Activated T-helper 1 cell treated with anti-CD3 and anti-CD28 coated beads, Interleukin-12 subunit alpha, Interleukin-12 subunit beta, Interleukin-2, Interleukin-4 antibody, amounts not matched to agents 30 ng/mL and 10 ng/mL and 1 ng/mL, durations not matched to agents 14 hours and 24 hours and 36 hours (primary cell): ENCODE measurements around the gene TOX2. TPM values are rescaled to one million over a fixed set of nuclear protein-coding genes. Genes with fewer than 3 reads are reported as not detected.

Experiments used
- DNase-seq: peaks from one replicate; pipeline ENCODE4 v3.0.0; 2021; ENCODE audit warnings: low spot score
- H3K27ac Mint-ChIP-seq: one replicate; pipeline ENCODE4 v1.8.0; 2021; ENCODE audit warnings: mild to moderate bottlenecking, mixed read lengths
- H3K27me3 Mint-ChIP-seq: one replicate; pipeline ENCODE4 v1.8.0; 2022; ENCODE audit warnings: mild to moderate bottlenecking, moderate library complexity, mixed read lengths; ENCODE audit not compliant: insufficient read depth
- H3K36me3 Mint-ChIP-seq: one replicate; pipeline ENCODE4 v1.8.0; 2021; ENCODE audit warnings: low read depth, mixed read lengths
- H3K4me1 Mint-ChIP-seq: one replicate; pipeline ENCODE4 v1.8.0; 2021; ENCODE audit warnings: low read depth, mixed read lengths
- H3K4me3 Mint-ChIP-seq: one replicate; pipeline ENCODE4 v1.8.0; 2021; ENCODE audit warnings: mild to moderate bottlenecking, moderate library complexity, mixed read lengths
- H3K9me3 Mint-ChIP-seq: one replicate; pipeline ENCODE4 v1.8.0; 2021; ENCODE audit warnings: mixed read lengths
- intact Hi-C: fragments of 100-400 bp; cut with micrococcal nuclease; formaldehyde crosslinking; loops from one replicate; pipeline ENCODE4 v1.15.1; 2024
- total RNA-seq: library from RNA; stranded (reverse); gene quantifications from 2 replicates; pipeline ENCODE4 v1.2.3, GENCODE V29; 2022

TOX2 gene
- total RNA-seq, 1 donor from 2014 or later, result 4.0 TPM

DNA sequence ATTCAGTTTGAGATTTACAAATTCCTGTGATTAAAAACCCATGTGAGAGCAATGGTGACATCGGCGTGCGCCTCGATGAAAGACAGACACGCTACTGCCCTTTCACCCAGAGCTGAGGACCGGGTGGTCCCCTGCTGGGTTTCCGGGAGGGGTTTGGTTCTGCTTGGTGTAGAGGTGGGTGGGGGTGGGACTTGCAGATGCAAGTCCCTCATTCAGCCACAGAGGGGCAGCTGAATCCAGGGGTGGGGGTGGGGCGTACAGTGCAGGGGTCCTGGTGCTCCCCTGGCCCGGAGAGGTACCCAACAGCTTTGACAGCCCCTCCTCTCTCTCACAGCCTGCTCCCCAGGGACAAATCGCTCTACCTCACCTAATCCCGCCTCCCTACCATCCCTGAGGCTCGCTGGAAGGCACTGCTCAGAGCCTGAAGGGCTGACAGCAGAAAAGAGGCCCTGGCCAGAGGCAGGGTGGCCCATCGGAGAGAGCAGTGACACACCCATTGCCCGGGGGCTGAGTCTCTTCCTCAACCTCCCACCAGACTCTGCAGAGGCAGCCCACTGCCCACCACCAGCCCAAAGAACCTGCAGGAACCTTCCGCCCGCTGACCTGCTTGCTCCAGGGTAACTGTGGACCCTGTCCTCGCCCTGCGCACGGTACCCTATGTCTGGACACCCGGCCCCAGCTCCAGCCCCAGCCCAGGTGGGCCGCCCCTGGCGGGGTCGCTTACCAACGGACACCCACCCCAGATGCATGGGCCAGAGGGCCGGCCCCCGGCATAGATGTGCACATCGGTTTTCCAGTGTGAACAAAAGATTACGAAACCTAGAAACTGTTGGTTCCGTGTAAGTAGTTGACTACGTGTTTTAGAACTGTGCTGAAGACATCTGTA, 153.9 kb downstream of the TOX2 start:
- Mint-ChIP-seq H3K27me3 (peaks cover 6% of the 10 kb centered on the region), H3K9me3 (no peaks in the 10 kb centered on the region), H3K27ac (peak overlapping the region; percentile 87), H3K36me3 (peaks cover 1% of the 10 kb centered on the region), H3K4me3 (peak overlapping the region; percentile 52), H3K4me1 (peaks cover 60% of the 10 kb centered on the region)
- DNase-seq, result no peak
- intact Hi-C loops, result loop anchor here (1.0 to 5.0 kb wide), 4 partner anchors 12 to 317 kb away; no protein-coding TSS in a partner anchor

DNA sequence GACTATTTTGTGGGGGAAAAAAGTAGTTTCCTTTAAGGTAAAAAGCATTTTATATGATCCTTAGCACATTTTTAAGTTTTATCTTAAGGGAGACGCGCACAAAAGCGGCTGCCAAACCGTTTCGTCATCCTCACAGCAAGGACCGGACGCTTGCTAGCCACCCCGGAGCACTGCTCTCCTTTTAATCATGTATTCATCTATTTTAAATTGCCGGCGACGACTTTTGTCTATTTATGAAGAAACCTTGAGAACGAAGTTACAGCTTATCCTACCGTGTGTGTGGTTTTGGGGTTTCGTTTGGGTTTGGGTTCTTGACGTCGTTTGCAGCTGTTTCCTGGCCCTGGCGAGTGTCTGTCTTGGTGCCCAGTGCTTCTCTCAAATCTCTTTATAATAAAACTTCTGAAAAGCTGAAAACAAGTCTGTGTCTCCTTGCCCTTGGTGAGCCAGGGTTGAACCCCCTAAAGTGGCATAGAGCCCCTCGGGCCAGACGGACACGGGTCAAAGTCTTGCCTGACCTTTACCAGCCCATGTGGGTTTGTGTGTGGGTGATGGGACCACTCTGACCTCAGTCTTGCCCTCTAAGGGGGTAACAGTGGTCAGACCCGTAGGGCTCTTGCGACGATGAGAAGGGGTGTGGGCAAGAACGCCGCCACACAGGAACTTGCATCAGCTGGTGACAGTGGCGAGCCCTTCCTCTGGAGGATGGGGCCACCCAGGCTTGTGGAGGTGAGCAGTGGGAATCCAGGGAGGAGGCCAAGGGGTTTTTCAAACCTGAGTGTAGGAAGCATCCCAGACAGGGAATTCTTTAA, 154.8 kb downstream of the TOX2 start:
- H3K27me3 Mint-ChIP-seq, result peaks cover 4% of the 10 kb centered on the region
- H3K36me3 Mint-ChIP-seq, result peaks cover 1% of the 10 kb centered on the region
- intact Hi-C loops, result loop anchor here (1.0 to 5.0 kb wide), 7 partner anchors 11 to 318 kb away; no protein-coding TSS in a partner anchor
- peak overlapping the region; percentile 87 for H3K27ac Mint-ChIP-seq
- peaks cover 69% of the 10 kb centered on the region for H3K4me1 Mint-ChIP-seq
- no peaks in the 10 kb centered on the region for H3K9me3 Mint-ChIP-seq
- peak; percentile 65 for DNase-seq
- H3K4me3 Mint-ChIP-seq, result peak overlapping the region; percentile 52

DNA sequence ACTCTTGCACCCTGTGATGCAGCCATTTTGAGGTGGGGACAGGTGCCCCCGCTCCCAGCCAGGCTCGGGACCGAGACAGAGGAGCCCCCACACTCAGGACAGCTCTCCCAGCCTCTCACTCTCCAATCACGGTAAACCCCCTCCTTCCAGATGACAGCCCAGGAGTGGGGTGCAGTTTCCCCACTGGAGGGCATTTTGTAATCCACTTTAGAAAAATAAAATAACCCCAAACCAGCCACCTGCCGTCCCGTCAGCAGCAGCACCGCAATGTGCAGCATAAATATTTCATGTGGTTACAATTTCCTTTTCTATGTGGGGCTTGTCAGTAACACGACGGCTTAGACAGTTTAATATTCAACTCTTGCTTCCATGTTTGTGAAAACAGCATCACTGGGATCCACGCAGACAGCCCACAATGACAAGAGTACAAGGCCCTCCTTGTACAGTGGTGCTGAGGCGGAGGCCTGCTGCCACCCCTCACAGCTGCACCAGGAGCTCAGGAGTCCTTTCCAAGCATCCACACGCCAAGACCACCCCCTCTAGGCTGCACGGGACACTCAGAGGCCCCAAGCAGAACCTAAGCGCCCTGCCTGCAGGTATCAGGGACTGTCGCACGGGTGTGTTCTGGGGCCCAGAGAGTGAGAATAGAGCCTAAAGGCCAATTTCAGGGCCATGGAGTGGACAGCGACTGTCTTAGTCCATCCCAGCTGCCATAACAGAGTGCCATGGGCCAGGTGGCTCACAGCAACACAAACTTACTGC, 155.7 kb downstream of the TOX2 start:
- Mint-ChIP-seq H3K27me3 (peaks cover 7% of the 10 kb centered on the region), H3K27ac (peak overlapping the region; percentile 87), H3K9me3 (no peaks in the 10 kb centered on the region), H3K4me1 (peaks cover 78% of the 10 kb centered on the region), H3K4me3 (peak overlapping the region; percentile 52), H3K36me3 (peaks cover 1% of the 10 kb centered on the region)
- peak; percentile 43 for DNase-seq
- intact Hi-C loops, result loop anchor here (1.0 to 2.0 kb wide), 3 partner anchors 14 to 154 kb away; no protein-coding TSS in a partner anchor

DNA sequence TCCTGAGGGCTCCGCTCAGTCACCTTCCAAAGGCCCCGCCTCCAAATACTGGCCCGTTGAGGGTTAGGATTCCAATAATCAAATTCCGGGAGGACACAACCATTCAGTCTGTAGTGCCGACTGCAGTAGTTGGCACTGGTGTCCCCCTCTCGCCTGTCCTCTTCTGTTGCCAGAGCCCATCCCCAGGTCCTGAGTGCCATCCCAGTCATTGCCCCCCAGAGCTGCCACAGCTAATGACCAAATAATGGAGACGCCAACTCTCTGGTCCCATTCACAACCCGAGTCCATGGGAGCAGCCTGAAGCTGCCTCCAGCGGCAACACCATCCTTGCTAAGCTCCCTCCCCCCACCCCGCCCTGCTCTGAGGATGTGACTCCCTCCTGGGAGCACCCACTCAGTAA, 156.4 kb downstream of the TOX2 start:
- intact Hi-C loops, result loop anchor here (2.0 kb wide), 2 partner anchors 52 to 154 kb away; no protein-coding TSS in a partner anchor
- Mint-ChIP-seq H3K27me3 (peaks cover 7% of the 10 kb centered on the region), H3K4me3 (no peak overlapping the region), H3K9me3 (no peaks in the 10 kb centered on the region), H3K27ac (no peak overlapping the region), H3K4me1 (peaks cover 84% of the 10 kb centered on the region), H3K36me3 (peaks cover 3% of the 10 kb centered on the region)
- DNase-seq, result no peak

DNA sequence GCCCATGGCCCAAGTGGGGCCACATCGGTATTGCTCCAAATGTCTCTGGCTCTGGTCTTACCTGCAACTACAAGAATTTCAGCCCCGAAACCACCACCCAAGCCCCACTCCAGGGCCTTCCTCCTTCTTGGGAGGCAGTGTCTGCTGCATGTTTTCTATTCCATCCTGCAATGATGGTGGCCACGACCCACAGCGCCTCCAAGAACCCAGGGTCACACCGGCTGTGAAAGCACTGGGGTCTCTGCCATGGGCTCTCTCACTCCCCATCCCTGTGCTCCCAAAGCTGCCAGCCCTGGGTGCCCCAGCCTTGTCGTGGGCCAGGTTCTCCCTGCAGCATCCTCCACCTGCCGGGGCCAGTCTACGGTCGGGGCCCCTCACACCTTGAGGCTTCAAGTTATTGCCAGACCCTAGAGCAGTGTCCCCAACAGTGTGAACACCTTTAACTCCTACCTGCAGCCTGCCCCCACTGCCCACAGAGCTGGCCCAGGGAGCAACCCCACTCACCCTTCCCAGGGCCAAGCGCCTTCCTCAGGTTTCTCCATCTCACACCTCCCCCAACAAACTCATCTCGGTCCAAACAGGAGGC, 157.0 kb downstream of the TOX2 start:
- no peak for DNase-seq
- Mint-ChIP-seq H3K27ac (no peak overlapping the region), H3K36me3 (peaks cover 3% of the 10 kb centered on the region), H3K4me3 (no peak overlapping the region), H3K4me1 (peaks cover 84% of the 10 kb centered on the region), H3K9me3 (no peaks in the 10 kb centered on the region), H3K27me3 (peaks cover 5% of the 10 kb centered on the region)
- intact Hi-C loops, result loop anchor here (2.0 kb wide), 2 partner anchors 53 to 155 kb away; no protein-coding TSS in a partner anchor

DNA sequence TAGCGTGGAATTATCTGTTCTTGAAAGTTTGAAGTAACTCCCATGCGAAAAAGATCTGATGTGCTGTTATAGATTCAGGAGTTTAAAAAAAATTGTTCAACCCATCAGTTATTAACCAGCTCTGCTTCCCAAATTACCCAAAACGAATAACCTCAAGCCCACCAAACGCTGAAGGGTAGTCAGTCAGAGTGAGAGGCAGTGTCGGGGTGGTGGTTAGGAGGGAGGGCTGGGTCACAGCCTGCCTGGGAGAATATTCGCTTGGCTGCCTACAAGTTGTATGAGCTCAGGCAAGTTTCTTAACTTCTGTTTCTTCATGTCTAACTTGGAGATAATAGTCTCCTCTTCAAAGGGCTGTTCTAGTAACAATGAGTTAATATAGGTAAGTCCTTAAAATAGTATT, 157.7 kb downstream of the TOX2 start:
- Mint-ChIP-seq H3K27ac (no peak overlapping the region), H3K36me3 (peaks cover 3% of the 10 kb centered on the region), H3K4me1 (peaks cover 82% of the 10 kb centered on the region), H3K27me3 (peaks cover 3% of the 10 kb centered on the region), H3K4me3 (no peak overlapping the region), H3K9me3 (no peaks in the 10 kb centered on the region)
- no peak for DNase-seq
- intact Hi-C loops, result no loop called here

DNA sequence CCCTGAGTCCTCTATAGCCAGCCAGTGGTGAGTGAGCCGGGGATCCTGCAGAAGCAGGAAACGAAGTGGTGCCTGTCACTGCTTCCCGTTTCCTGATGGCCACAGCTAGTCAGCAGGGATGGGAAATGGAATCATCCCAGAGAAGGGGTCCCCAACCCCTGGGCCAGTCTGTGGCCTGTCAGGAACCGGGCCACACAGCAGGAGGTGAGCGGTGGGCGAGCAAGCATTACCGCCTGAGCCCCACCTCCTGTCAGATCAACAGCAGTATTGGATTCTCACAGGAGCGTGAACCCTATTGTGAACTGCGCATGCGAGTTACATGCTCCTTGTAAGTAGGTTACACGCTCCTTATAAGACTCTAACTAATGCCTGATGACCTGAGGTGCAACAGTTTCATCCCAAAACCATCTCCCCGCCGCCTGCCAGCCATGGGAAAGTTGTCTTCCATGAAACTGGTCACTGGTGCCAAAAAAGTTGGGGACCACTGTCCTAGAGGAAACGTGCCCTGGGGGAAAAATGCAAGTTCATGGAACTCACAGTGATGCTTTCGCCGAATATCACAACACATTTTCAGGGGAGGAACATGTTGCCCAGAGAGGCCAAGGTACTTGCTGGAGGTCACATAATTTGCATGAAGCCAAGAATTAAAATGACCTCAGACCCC, 158.5 kb downstream of the TOX2 start:
- no peak overlapping the region for H3K4me3 Mint-ChIP-seq
- H3K27ac Mint-ChIP-seq, result no peak overlapping the region
- H3K36me3 Mint-ChIP-seq, result peaks cover 2% of the 10 kb centered on the region
- peaks cover 77% of the 10 kb centered on the region for H3K4me1 Mint-ChIP-seq
- intact Hi-C loops, result no loop called here
- peaks cover 4% of the 10 kb centered on the region for H3K27me3 Mint-ChIP-seq
- no peak for DNase-seq
- H3K9me3 Mint-ChIP-seq, result no peaks in the 10 kb centered on the region

DNA sequence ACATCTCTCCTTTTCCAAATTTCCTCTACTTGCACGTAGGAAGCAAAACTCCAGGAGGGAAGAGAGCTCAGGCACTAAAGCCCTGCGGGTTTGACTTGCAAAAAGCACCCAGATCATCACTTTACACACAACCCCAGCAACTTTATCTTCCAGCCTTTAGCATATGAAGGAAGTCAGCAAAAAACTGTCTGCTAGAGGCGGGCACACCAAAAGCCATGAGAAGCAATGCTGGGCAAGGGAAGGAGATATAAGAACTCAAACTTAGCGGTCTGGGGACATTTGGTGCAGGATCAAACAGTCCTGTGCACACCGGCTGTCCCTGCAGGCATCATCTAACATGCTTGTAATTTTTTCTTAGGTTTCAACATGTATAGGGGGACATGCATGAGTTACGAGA, 159.0 kb downstream of the TOX2 start:
- Mint-ChIP-seq H3K36me3 (peaks cover 2% of the 10 kb centered on the region), H3K4me1 (peaks cover 77% of the 10 kb centered on the region), H3K27ac (no peak overlapping the region), H3K9me3 (no peaks in the 10 kb centered on the region), H3K27me3 (peaks cover 5% of the 10 kb centered on the region), H3K4me3 (no peak overlapping the region)
- no peak for DNase-seq
- intact Hi-C loops, result no loop called here

DNA sequence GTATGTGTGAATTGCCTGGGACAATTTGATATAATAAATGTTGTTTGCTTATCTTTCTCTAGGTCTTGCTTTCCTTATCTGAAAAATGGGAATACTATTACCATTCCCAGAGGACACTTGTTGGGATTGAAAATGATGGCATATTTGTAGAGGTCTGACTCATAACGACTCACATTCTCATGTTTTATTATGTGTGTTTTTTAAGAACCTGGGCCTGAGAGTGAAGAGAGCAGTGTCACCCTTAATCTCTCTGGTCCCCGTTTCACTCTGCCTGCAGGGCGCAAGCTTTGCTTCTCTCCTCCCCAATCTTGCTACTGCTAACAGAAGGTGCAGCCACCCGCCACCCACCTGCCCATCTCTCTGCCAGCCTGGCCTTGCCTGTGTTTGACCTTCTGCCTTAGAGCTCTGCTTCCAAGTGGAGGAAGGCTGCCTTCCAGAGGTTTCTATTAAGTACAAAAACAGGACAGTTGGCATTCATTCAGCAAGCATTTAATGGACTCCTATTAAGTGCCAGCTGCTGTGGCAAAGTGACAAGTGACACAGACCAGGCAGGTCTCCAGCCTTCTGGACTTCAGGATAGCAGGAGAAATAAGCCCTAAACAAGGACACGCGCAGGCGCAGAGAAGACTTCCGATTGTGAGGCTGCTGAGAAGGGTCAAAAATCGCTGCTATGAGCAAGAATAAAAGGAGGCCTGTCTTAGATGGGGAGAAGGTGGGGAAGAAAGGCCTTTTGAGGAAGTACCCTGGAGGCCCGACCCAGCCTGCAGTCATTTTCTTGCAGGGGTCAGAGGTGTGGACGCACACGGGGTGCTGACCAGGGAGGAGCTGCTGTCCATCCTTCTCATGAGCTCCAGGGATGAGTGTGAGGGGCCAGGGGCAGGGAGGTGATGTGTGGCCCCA, 159.8 kb downstream of the TOX2 start:
- peaks cover 2% of the 10 kb centered on the region for H3K36me3 Mint-ChIP-seq
- no peak for DNase-seq
- peaks cover 5% of the 10 kb centered on the region for H3K27me3 Mint-ChIP-seq
- intact Hi-C loops, result no loop called here
- H3K4me1 Mint-ChIP-seq, result peaks cover 71% of the 10 kb centered on the region
- no peak overlapping the region for H3K4me3 Mint-ChIP-seq
- peak overlapping the region; percentile 10 for H3K27ac Mint-ChIP-seq
- H3K9me3 Mint-ChIP-seq, result no peaks in the 10 kb centered on the region

DNA sequence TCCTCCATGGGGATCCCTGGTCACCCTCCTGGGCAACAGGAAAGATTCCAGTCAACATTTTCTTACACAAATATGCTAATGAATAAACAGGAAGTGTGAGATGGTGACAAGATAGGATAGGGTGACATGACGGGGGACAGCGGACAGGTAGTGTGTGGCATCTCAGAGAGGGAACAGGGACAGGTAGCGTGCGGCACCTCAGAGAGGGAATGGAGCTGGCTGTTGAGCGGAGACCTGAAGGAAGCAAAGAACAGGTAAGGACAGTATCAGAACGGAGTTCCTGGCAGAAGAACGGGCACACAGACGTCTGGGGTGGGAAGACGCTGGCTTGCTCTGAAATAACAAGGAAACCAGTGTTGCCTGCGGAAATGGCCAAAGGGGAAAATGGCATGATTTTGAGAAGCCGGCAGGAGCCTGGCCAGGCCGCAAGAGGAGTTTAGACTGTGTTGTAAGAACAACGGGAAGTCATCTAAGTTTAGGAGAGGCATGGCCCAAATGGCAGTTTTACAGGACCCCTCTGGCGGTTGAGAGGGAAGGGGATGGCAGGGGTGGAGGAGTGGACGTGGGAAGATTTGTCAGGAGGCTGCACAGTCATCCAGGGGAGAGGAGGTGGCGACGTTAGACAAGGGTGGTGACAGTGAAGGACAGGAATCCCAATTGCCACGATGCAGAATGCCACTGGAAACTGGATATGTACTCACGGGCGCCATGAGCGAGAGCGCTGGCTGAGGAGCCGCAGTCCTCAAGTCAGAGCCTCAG, 160.7 kb downstream of the TOX2 start:
- DNase-seq, result no peak
- no peak overlapping the region for H3K4me3 Mint-ChIP-seq
- peaks cover 69% of the 10 kb centered on the region for H3K4me1 Mint-ChIP-seq
- H3K9me3 Mint-ChIP-seq, result no peaks in the 10 kb centered on the region
- H3K27ac Mint-ChIP-seq, result no peak overlapping the region
- H3K27me3 Mint-ChIP-seq, result peaks cover 7% of the 10 kb centered on the region
- peaks cover 2% of the 10 kb centered on the region for H3K36me3 Mint-ChIP-seq
- intact Hi-C loops, result no loop called here

DNA sequence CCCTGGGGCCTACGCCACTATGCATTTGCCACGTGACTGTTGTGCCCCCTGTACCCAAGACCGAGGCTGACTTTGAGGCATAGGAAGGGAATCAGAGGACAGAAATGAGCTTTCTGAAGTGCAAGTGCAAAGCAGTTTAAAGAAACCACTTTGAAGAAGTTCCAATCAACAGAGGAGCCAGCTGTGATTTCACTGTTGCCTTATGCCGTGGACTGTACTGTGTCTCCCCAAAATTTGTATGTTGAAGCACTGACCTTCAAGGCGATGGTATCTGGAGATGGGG, 161.2 kb downstream of the TOX2 start:
- DNase-seq, result no peak
- no peak overlapping the region for H3K4me3 Mint-ChIP-seq
- no peak overlapping the region for H3K27ac Mint-ChIP-seq
- H3K9me3 Mint-ChIP-seq, result no peaks in the 10 kb centered on the region
- H3K4me1 Mint-ChIP-seq, result peaks cover 71% of the 10 kb centered on the region
- H3K36me3 Mint-ChIP-seq, result peaks cover 2% of the 10 kb centered on the region
- intact Hi-C loops, result no loop called here
- peaks cover 7% of the 10 kb centered on the region for H3K27me3 Mint-ChIP-seq
